GM12872 (cell line): ENCODE measurements around the gene SGMS1.

Source experiments
- CTCF ChIP-seq: IDR thresholded peaks from 3 replicates; pipeline ENCODE4 v1.5.1; 2011; ENCODE audit warnings: low read depth, mild to moderate bottlenecking, low read length, moderate library complexity; ENCODE audit not compliant: insufficient read depth

Gene SGMS1

GRCh38 chr10:50390302-50390701 is 233.5 kb downstream of the SGMS1 start:
- TF ChIP-seq CTCF, result no peak

GRCh38 chr10:50388181-50388580 is 235.6 kb downstream of the SGMS1 start:
- no peak for TF ChIP-seq CTCF

GRCh38 chr10:50387732-50388073 is 236.1 kb downstream of the SGMS1 start:
- TF ChIP-seq CTCF, result no peak

GRCh38 chr10:50387007-50387731 is 236.6 kb downstream of the SGMS1 start:
- TF ChIP-seq CTCF, result no peak

- no peak for TF ChIP-seq CTCF
Measured at GRCh38 chr10:50385624-50386023, 238.1 kb downstream of the SGMS1 start.

GRCh38 chr10:50384898-50385297 is 238.9 kb downstream of the SGMS1 start:
- TF ChIP-seq CTCF, result no peak

- no peak for TF ChIP-seq CTCF
Measured at GRCh38 chr10:50384238-50384637, 239.5 kb downstream of the SGMS1 start.
